ENCODE results near the gene CEP120.

GRCh38 chr5:123441408-123441807 is 18.2 kb upstream of the CEP120 start:
- TF ChIP-seq, protein P1, sequence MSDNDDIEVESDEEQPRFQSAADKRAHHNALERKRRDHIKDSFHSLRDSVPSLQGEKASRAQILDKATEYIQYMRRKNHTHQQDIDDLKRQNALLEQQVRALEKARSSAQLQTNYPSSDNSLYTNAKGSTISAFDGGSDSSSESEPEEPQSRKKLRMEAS (IDR thresholded peaks at IDR 0.05): no peak
- TF ChIP-seq USF2 (IDR thresholded peaks at IDR 0.05) (no peak), CTCF (IDR thresholded peaks at IDR 0.05) (no peak), REST (IDR thresholded peaks at IDR 0.05) (no peak), SMC3 (IDR thresholded peaks at IDR 0.05) (no peak), MAFK (IDR thresholded peaks at IDR 0.05; ENCODE audit: partially characterized antibody) (no peak), POLR2A (IDR thresholded peaks at IDR 0.05; ENCODE audit: low read length) (no peak), CHD4 (IDR thresholded peaks at IDR 0.05; ENCODE audit: borderline replicate concordance) (no peak), RCOR1 (IDR thresholded peaks at IDR 0.05; ENCODE audit: low read depth, low read length) (no peak), HOXA7 (CRISPR knock-in tag; IDR thresholded peaks at IDR 0.05) (no peak), HDAC2 (IDR thresholded peaks at IDR 0.05) (no peak), CEBPB (IDR thresholded peaks at IDR 0.05) (no peak), ELK1 (IDR thresholded peaks at IDR 0.05; ENCODE audit: low read depth, low read length) (no peak)
